Esophagus squamous epithelium (tissue), 4 donors: ENCODE results near the gene SKAP1.

Source experiments
- CTCF ChIP-seq, 6 experiments: fragments of 450-650 bp in 4 of 6; fragments of 200-600 bp in 2 of 6; sonication (generic) in 2 of 6; IDR thresholded peaks; one replicate each; pipeline ENCODE4 v1.5.1; 2016 to 2019; ENCODE audit warnings: antibody characterized with exemption in 6 of 6, mild to moderate bottlenecking in 4 of 6, moderate library complexity in 4 of 6
- POLR2A ChIP-seq, 4 donors: fragments of 450-650 bp; IDR thresholded peaks; one replicate each; pipeline ENCODE4 v1.6.1; 2017; ENCODE audit warnings: antibody characterized with exemption in 4 of 4, mild to moderate bottlenecking in 4 of 4, moderate library complexity in 3 of 4

GRCh38 chr17:48432820-48433775 is 3.1 kb upstream of the SKAP1 start:
- TF ChIP-seq CTCF (IDR thresholded peaks at IDR 0.05) (no peak), POLR2A (IDR thresholded peaks at IDR 0.05) (no peak)
